GM12878 (cell line): ENCODE results near the gene OR6C2.
"Not testable (repeated sequence)": the region's sequence is repeated elsewhere in the genome, so short reads cannot be mapped to it uniquely, and the experiment has no call there.

Experiments
- CBX5 ChIP-seq: sonication (generic); IDR thresholded peaks from 2 replicates; pipeline ENCODE4 v1.6.1; 2016; ENCODE audit warnings: low read depth, moderate library complexity, mild to moderate bottlenecking, inconsistent platforms
- CTCF ChIP-seq, 3 experiments: IDR thresholded peaks in 2 of 3; conservative IDR thresholded peaks in 1 of 3; 2 replicates each; pipeline ENCODE4 v1.5.1; 2011; ENCODE audit warnings: low read depth in 3 of 3, low read length in 3 of 3, mild to moderate bottlenecking in 3 of 3, control low read depth in 2 of 3, moderate library complexity in 2 of 3, inconsistent platforms in 1 of 3, mixed read lengths in 1 of 3; ENCODE audit not compliant: control insufficient read depth in 2 of 3, insufficient read depth in 1 of 3; ENCODE audit errors: extremely low read depth in 1 of 3
- DPF2 ChIP-seq: fragments of 450-650 bp; IDR thresholded peaks from 2 replicates; pipeline ENCODE4 v1.6.1; 2017; ENCODE audit warnings: mild to moderate bottlenecking
- EP300 ChIP-seq, 2 experiments: fragments of 150-350 bp in 1 of 2; IDR thresholded peaks; 2 replicates each; pipeline ENCODE4 v1.6.1; 2011 to 2012; ENCODE audit warnings: low read depth in 2 of 2, low read length in 2 of 2, borderline replicate concordance in 1 of 2, improper control_type of control experiment in 1 of 2, inconsistent platforms in 1 of 2; ENCODE audit not compliant: control insufficient read depth in 1 of 2
- EZH2 ChIP-seq: IDR thresholded peaks from 2 replicates; pipeline ENCODE4 v1.6.1; 2012; ENCODE audit warnings: low read depth, mild to moderate bottlenecking, control low read depth, inconsistent platforms, low read length, borderline replicate concordance; ENCODE audit not compliant: control insufficient read depth
- GABPA ChIP-seq: IDR thresholded peaks from 2 replicates; pipeline ENCODE4 v1.6.1; 2014; ENCODE audit warnings: antibody characterized with exemption, low read depth, mild to moderate bottlenecking, inconsistent platforms
- MAX ChIP-seq: IDR thresholded peaks from 2 replicates; pipeline ENCODE4 v1.6.1; 2012; ENCODE audit warnings: low read depth, low read length, improper control_type of control experiment
- POLR2A ChIP-seq: IDR thresholded peaks from 2 replicates; pipeline ENCODE4 v1.6.1; 2011; ENCODE audit warnings: low read depth, mild to moderate bottlenecking, low read length
- POLR2AphosphoS5 ChIP-seq: IDR thresholded peaks from 2 replicates; pipeline ENCODE4 v1.6.1; 2011; ENCODE audit warnings: mild to moderate bottlenecking, low read length, inconsistent platforms
- RAD51 ChIP-seq: fragments of 450-650 bp; IDR thresholded peaks from 2 replicates; pipeline ENCODE4 v1.6.1; 2016; ENCODE audit warnings: moderate library complexity, mild to moderate bottlenecking, inconsistent platforms
- RFX5 ChIP-seq: IDR thresholded peaks from 2 replicates; pipeline ENCODE4 v1.6.1; 2011; ENCODE audit warnings: low read depth, low read length, improper control_type of control experiment

GRCh38 chr12:55414396-55414823 is 29.5 kb upstream of the OR6C2 start:
- not testable (repeated sequence) for TF ChIP-seq MAX; EZH2; DPF2; POLR2A; EP300 (IDR thresholded peaks at IDR 0.05; ENCODE audit: borderline replicate concordance in 1 of 2, control insufficient read depth in 1 of 2, low read depth in 2 of 2, low read length in 2 of 2); GABPA; RFX5; RAD51; POLR2AphosphoS5; CBX5; CTCF (IDR thresholded peaks at IDR 0.05 in 2 of 3, conservative IDR thresholded peaks at IDR 0.05 in 1 of 3; ENCODE audit: control insufficient read depth in 2 of 3, extremely low read depth in 1 of 3, insufficient read depth in 1 of 3, low read depth in 3 of 3, low read length in 3 of 3)
